WTC11 (cell line): ENCODE data around the gene PI4KA. TPM values are rescaled to one million over a fixed set of nuclear protein-coding genes. Genes with fewer than 3 reads are reported as not detected.
"Not testable (repeated sequence)": the region's sequence is repeated elsewhere in the genome, so short reads cannot be mapped to it uniquely, and the experiment has no call there.

Source experiments
- ATAC-seq: fragments of 200-7000 bp; cut with Tn5 transposase; 2 replicates; pipeline ENCODE4 v1.10.0; 2021; ENCODE audit warnings: mild to moderate bottlenecking, moderate library complexity
- CTCF ChIA-PET: fragments of 300-600 bp; sonication (Branson Sonifier 250); formaldehyde crosslinking; loops from one replicate; lab custom pipeline; 2021; ENCODE audit warnings: antibody characterized with exemption; lab: Charles Lee
- POLR2A ChIA-PET: fragments of 350-600 bp; sonication (Branson Sonifier 250); formaldehyde crosslinking; loops from one replicate; lab custom pipeline; 2021; ENCODE audit warnings: antibody characterized with exemption; lab: Charles Lee
- DNase-seq: peaks from one replicate; pipeline ENCODE4 v3.0.0; 2021; ENCODE audit warnings: low spot score
- H3K27ac Mint-ChIP-seq: 2 replicates; pipeline ENCODE4 v1.8.0; 2021; ENCODE audit warnings: mixed read lengths
- H3K27me3 Mint-ChIP-seq: 2 replicates; pipeline ENCODE4 v1.8.0; 2021; ENCODE audit warnings: low read depth, mild to moderate bottlenecking, moderate library complexity, mixed read lengths
- H3K36me3 Mint-ChIP-seq: 2 replicates; pipeline ENCODE4 v1.8.0; 2021; ENCODE audit warnings: mixed read lengths
- H3K4me1 Mint-ChIP-seq: 2 replicates; pipeline ENCODE4 v1.8.0; 2022; ENCODE audit warnings: mixed read lengths
- H3K4me3 Mint-ChIP-seq: 2 replicates; pipeline ENCODE4 v1.8.0; 2021; ENCODE audit warnings: mild to moderate bottlenecking, moderate library complexity, mixed read lengths
- H3K9me3 Mint-ChIP-seq: 2 replicates; pipeline ENCODE4 v1.8.0; 2021; ENCODE audit warnings: mixed read lengths
- total RNA-seq: library from RNA; stranded (reverse); gene quantifications from 3 replicates; pipeline ENCODE4 v1.2.3, GENCODE V29; 2021
- TF ChIP-seq, protein P1 (sequence below): fragments of 200-600 bp; IDR thresholded peaks from 2 replicates; pipeline ENCODE4 v1.8.0; 2022; ENCODE audit warnings: antibody characterized with exemption

Gene PI4KA
- total RNA-seq, 1 experiment from 2014 or later, result 45.5 TPM

DNA sequence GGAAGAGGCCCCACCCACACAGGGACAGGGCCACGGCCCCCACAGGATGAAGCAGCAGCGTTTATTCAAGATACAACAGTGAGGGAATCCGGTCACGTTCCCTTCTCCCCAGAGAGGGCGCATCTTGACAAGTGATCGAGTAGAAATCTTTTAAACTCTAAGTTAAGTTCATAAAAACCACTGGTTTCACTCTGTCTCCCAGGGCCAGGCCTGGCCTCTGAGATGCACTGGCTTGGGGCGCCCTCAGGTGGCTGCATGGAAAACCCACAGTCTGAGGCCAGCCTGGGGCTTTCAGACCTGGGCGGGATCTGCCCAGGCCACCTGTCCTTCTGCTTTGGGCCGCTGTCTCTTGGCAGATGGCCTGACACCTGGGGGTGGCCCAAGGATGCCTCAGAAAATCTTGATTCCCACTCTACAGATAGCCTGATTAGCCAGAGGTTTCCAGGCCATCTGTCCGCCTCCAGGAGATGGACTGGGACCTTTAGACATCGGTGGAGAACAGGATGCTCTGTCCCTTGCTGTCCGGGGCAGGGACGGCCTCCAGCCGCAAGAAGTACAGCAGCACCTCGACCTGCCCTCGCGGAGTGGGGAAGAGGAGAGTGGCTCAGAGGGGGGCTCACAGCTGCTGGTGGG lies 161.0 kb downstream of the PI4KA start:
- H3K4me3 Mint-ChIP-seq, POLR2A ChIA-PET, H3K9me3 Mint-ChIP-seq, H3K36me3 Mint-ChIP-seq, H3K4me1 Mint-ChIP-seq, H3K27me3 Mint-ChIP-seq, H3K27ac Mint-ChIP-seq: not testable (repeated sequence)
- ATAC-seq, result peak; percentile 49
- CTCF ChIA-PET, result interaction anchor here (0.7 kb wide), 1 partner anchor 92 kb away, joined by 3 read pairs; no protein-coding TSS in a partner anchor
- TF ChIP-seq, protein P1, sequence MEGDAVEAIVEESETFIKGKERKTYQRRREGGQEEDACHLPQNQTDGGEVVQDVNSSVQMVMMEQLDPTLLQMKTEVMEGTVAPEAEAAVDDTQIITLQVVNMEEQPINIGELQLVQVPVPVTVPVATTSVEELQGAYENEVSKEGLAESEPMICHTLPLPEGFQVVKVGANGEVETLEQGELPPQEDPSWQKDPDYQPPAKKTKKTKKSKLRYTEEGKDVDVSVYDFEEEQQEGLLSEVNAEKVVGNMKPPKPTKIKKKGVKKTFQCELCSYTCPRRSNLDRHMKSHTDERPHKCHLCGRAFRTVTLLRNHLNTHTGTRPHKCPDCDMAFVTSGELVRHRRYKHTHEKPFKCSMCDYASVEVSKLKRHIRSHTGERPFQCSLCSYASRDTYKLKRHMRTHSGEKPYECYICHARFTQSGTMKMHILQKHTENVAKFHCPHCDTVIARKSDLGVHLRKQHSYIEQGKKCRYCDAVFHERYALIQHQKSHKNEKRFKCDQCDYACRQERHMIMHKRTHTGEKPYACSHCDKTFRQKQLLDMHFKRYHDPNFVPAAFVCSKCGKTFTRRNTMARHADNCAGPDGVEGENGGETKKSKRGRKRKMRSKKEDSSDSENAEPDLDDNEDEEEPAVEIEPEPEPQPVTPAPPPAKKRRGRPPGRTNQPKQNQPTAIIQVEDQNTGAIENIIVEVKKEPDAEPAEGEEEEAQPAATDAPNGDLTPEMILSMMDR, result peak; percentile 65
- TF ChIP-seq, all 79 proteins: peak for 1; not testable (repeated sequence) for 78
- DNase-seq, result peak; percentile 90

DNA sequence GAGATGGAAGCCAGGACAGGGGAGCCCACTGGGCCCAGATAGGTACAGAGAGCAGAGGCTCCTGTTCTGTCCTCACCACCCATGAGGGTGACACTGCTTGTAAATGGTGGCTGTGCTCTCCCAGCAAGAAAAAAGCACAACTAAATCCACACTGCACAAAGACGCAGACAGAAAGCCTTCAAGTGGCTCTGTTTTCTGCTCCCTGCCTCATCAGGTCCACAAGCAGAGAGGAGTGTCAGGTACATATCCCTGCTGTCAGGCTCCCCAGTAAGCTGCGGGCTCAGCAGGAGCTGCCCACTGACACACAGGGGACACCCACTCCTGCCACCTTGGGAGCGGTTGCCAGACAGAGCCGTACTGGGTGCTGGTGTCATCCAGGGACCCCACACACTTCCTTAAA lies 162.6 kb downstream of the PI4KA start:
- H3K27me3 Mint-ChIP-seq, H3K36me3 Mint-ChIP-seq, DNase-seq, H3K9me3 Mint-ChIP-seq, CTCF ChIA-PET, ATAC-seq, H3K27ac Mint-ChIP-seq, POLR2A ChIA-PET, H3K4me1 Mint-ChIP-seq, H3K4me3 Mint-ChIP-seq: not testable (repeated sequence)

DNA sequence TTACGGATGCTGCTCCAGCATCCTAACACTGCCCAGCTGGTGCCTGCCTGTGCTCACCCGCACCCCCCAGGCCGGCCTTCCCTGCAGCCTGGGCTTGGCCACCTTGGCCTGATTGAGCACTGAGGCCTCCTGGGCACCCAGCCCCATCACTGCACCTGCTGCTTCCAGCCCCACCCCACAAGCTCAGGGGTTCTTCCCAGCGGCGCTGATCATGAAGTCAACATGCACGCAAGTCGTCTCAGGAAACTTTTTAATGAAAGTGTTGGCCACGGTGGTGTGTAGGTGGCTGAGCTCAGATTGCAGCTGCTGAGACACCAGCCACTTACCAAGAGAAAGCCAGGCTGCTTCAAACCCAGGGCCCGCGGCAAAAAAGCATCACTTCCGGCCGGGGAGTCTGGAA lies 163.4 kb downstream of the PI4KA start:
- DNase-seq, H3K36me3 Mint-ChIP-seq, ATAC-seq, H3K4me3 Mint-ChIP-seq, H3K27ac Mint-ChIP-seq, POLR2A ChIA-PET, H3K27me3 Mint-ChIP-seq, H3K4me1 Mint-ChIP-seq, H3K9me3 Mint-ChIP-seq: not testable (repeated sequence)
- CTCF ChIA-PET, result interaction anchor here (0.6 kb wide), 1 partner anchor 89 kb away, joined by 3 read pairs; no protein-coding TSS in a partner anchor

DNA sequence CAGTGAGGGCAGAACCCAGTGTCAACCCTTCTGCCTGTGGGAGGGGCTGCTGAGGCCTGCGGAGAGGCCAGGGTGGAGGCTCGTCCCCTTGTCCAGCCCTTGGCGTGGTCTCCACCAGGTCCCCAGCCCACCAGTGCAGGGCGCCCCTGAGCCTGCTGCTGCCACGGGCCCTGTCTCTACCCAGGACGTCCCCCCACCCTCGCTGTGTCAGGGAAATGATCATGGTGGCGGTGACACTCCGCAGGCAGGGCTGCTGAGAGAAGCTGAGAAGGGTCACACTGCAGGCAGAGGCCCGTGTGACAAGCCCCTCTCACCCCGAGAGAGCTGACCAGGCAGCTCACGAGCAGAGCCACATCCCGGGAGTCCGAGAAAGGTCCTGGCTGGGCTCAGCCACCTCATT lies 164.4 kb downstream of the PI4KA start:
- H3K36me3 Mint-ChIP-seq, CTCF ChIA-PET, H3K27ac Mint-ChIP-seq, H3K9me3 Mint-ChIP-seq, H3K4me1 Mint-ChIP-seq, POLR2A ChIA-PET, ATAC-seq, DNase-seq, H3K27me3 Mint-ChIP-seq, H3K4me3 Mint-ChIP-seq: not testable (repeated sequence)

DNA sequence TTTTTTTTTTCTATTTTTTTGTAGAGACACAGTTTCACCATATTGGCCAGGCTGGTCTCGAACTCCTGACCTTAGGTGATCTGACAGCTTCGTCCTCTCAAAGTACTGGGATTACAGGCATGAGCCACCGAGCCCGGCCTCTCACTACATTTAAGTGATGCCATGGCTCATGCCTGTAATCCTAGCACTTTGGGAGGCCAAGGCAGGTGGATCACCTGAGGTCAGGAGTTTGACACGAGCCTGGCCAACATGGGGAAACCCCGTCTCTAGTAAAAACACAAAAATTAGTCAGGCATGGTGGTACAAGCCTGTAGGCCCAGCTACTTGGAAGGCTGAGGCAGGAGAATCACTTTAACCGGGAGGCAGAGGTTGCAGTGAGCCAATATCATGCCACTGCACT lies 165.7 kb downstream of the PI4KA start:
- H3K27ac Mint-ChIP-seq, H3K4me3 Mint-ChIP-seq, POLR2A ChIA-PET, ATAC-seq, H3K4me1 Mint-ChIP-seq, DNase-seq, H3K27me3 Mint-ChIP-seq, H3K9me3 Mint-ChIP-seq, CTCF ChIA-PET, H3K36me3 Mint-ChIP-seq: not testable (repeated sequence)

DNA sequence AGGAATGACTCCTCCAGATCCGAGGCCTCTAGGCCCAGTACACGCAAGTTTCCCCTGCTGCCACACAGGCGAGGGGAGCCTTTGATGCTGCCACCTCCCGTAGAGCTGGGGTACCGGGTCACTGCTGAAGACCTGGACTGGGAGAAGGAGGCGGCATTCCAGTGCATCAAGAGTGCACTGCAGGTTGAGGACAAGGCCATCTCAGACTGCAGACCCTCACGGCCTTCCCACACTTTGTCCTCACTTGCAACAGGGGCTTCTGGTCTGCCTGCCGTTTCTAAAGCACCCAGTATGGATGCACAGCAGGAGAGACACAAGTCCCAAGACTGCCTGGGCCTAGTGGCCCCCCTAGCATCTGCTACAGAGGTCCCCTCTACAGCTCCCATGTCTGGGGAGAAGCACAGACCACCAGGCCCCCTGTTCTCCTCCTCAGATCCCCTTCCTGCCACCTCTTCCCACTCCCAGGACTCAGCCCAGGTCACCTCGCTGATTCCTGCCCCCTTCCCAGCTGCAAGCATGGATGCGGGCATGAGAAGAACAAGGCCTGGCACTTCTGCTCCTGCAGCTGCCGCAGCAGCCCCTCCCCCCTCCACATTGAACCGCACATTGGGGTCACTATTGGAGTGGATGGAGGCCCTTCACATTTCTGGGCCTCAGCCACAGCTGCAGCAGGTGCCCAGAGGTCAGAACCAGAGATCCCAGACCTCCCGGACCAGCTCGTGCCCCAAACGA lies 167.9 kb downstream of the PI4KA start:
- not testable (repeated sequence) for H3K4me1 Mint-ChIP-seq
- CTCF ChIA-PET, result interaction anchor here (0.7 kb wide), 1 partner anchor 85 kb away, joined by 3 read pairs; no protein-coding TSS in a partner anchor

DNA sequence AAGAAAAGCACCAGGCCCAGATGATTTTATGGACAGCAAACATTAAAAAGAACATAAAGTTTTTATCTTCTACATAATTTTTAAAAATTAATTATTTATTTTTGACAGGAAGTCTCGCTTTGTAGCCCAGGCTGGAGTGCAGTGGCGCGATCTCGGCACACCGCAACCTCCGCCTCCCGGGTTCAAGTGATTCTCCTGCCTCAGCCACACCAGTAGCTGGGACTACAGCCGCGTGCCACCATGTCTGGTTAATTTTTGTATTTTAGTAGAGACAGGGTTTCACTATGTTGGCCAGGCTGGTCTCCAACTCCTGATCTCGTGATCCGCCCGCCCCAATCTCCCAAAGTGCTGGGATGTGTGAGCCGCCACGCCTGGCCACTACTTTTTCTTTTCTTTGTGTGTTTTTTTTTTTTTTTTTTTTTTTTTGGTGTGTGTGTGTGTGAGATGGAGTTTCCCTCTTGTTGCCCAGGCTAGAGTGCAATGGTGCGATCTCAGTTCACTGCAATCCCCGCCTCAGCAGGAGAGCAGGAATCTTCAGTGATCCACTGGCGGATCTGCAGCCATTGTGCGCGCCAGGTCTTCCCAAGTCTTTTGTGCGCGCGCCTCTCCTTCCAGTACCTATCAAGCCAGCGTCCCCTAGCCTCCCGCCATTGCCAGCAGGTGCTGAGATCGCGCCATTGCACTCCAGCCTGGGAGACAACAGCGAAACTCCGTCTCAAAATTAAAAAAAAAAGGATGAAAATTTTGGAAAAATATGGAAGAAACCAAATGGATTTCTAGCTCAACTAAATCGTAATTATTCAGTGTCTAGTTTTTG lies 171.0 kb downstream of the PI4KA start:
- H3K9me3 Mint-ChIP-seq, H3K27me3 Mint-ChIP-seq, ATAC-seq, H3K4me1 Mint-ChIP-seq, DNase-seq, H3K27ac Mint-ChIP-seq, H3K4me3 Mint-ChIP-seq, H3K36me3 Mint-ChIP-seq, POLR2A ChIA-PET: not testable (repeated sequence)
- CTCF ChIA-PET, result interaction anchor here (1.2 kb wide), 1 partner anchor 123 kb away, joined by 3 read pairs; no protein-coding TSS in a partner anchor

More for the DNA sequence above, 167.9 kb downstream of the PI4KA start:
- H3K27ac Mint-ChIP-seq, H3K9me3 Mint-ChIP-seq, POLR2A ChIA-PET, H3K27me3 Mint-ChIP-seq, DNase-seq, ATAC-seq, H3K4me3 Mint-ChIP-seq, H3K36me3 Mint-ChIP-seq: not testable (repeated sequence)

DNA sequence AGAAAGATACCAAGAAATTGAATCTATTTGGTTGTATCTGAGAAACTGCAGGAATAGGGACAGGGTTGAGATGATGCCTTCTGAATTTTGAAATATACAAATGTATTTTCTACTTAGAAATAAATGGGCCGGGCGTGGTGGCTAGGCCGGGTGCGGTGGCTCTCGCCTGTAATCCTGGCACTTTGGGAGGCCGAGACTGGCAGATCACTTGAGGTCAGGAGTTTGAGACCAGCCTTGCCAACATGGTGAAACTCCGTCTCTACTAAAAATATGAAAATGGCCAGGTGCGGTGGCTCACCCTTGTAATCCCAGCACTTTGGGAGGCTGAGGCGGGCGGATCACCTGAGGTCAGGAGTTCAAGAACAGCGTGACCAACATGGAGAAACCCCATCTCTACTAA lies 172.8 kb downstream of the PI4KA start:
- H3K4me1 Mint-ChIP-seq, H3K9me3 Mint-ChIP-seq, CTCF ChIA-PET, H3K27me3 Mint-ChIP-seq, POLR2A ChIA-PET, H3K4me3 Mint-ChIP-seq, DNase-seq, H3K27ac Mint-ChIP-seq, H3K36me3 Mint-ChIP-seq, ATAC-seq: not testable (repeated sequence)

DNA sequence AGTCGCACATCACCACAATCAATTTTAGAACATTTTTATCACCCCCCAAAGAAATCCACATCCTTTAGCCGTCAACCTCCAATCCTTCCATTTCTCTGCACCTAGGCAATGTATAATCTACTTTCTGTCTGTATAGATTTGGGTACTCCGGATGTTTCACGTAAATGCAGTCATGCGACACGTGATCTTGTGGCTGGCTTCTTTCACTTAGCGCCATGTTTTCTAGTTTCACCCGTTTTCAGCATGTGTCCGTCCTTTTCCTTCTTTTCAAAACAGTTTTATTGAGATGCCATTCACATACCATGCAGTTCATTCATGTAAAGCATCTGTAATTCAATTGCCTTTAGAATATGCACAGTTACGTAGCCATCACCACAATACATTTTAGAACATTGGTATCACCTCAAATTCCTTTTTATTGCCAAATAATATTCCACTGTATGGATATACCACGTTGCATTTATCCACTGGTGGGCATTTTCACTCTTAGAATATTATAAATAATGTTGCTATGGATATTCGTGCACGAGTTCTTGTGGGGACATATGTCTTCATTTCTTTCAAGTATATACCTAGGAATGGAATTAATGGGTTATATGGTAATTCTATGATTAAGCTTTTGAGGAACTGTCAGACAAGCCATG lies 179.7 kb downstream of the PI4KA start:
- DNase-seq, H3K36me3 Mint-ChIP-seq, POLR2A ChIA-PET, H3K27ac Mint-ChIP-seq, ATAC-seq, H3K4me1 Mint-ChIP-seq, H3K4me3 Mint-ChIP-seq, H3K27me3 Mint-ChIP-seq, CTCF ChIA-PET: not testable (repeated sequence)
- H3K9me3 Mint-ChIP-seq, result peaks cover 19% of the 10 kb centered on the region
